ENCODE data around the gene FAM120B.

GRCh38 chr6:170438861-170439260, 132.3 kb downstream of the FAM120B start:
- TF ChIP-seq CTCF (IDR thresholded peaks at IDR 0.05 in 4 of 5, conservative IDR thresholded peaks at IDR 0.05 in 1 of 5), result no peak
- TF ChIP-seq POLR2A (IDR thresholded peaks at IDR 0.05), result no peak

All from gastrocnemius medialis (tissue), 4 donors.